Activated naive CD4-positive, alpha-beta T cell treated with anti-CD3 and anti-CD28 coated beads, Interleukin-2, amount 50 U/mL, for 72 hours (primary cell): ENCODE data around the gene ODAPH. TPM values are rescaled to one million over a fixed set of nuclear protein-coding genes. Genes with fewer than 3 reads are reported as not detected.
A peak's percentile ranks its signal among the peaks of the same experiment; 100 is the strongest.

Experiments
- ATAC-seq, 2 donors: fragments of 150-1000 bp; cut with Tn5 transposase; 2 replicates each; pipeline ENCODE4 v1.10.0; 2021; ENCODE audit warnings: mild to moderate bottlenecking in 2 of 2, moderate library complexity in 2 of 2
- DNase-seq, 2 donors: peaks; one replicate each; pipeline ENCODE4 v3.0.0; 2021 to 2022; ENCODE audit warnings: low spot score in 2 of 2
- H3K27ac Mint-ChIP-seq, 2 donors: one replicate each; pipeline ENCODE4 v1.8.0; 2022; ENCODE audit warnings: mild to moderate bottlenecking in 2 of 2, mixed read lengths in 2 of 2
- H3K36me3 Mint-ChIP-seq, 2 donors: one replicate each; pipeline ENCODE4 v1.8.0; 2022; ENCODE audit warnings: mixed read lengths in 2 of 2
- H3K9me3 Mint-ChIP-seq, 2 donors: one replicate each; pipeline ENCODE4 v1.8.0; 2022; ENCODE audit warnings: mixed read lengths in 2 of 2
- total RNA-seq, 2 donors: library from RNA; stranded (reverse); gene quantifications; one replicate each; pipeline ENCODE4 v1.2.3, GENCODE V29; 2022

Gene ODAPH
- total RNA-seq, 2 donors from 2014 or later = not detected

DNA sequence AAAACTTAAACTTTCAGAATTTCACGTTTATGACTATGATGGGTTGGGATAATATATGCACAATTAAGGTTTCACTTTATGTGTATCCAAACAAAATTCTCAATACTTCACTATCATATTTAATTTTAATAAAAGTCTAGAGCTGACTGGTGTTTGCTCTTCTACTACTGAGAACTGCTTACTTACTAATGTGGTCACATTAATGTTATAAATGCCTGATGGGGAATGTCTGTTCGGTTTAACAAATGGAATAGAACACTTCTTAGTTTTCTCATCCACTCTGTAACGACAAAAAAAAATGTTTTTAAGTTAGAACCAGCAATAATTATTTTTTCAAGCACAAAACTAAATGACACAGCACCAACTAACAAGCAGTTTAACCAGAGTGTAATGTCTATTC, 40.2 kb downstream of the ODAPH start:
- H3K27ac Mint-ChIP-seq = no peak overlapping the region
- no peak for ATAC-seq
- no peaks in the 10 kb centered on the region for H3K36me3 Mint-ChIP-seq
- no peaks in the 10 kb centered on the region for H3K9me3 Mint-ChIP-seq
- DNase-seq = no peak

DNA sequence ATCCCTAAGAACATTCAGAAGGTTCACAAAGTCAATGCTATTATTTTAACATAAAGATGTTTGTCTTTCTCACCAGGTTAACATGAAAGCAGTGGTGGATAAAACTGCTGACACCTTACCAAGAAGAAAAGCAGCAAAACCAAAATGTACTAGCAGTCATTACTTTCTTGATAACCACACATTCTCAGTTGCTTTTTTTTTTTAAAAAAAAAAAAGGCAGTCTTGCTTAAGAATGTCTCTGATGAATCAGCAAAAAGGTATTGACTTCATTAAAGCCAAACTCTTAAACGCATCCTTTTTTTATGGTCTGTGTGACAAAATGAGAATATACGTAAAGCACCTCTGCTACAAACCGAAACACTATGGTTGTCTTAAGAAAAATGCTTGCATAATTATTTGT, 42.5 kb downstream of the ODAPH start:
- H3K27ac Mint-ChIP-seq = no peak overlapping the region
- ATAC-seq (peak in 1 of 2 donors; percentile 51), DNase-seq (no peak)

DNA sequence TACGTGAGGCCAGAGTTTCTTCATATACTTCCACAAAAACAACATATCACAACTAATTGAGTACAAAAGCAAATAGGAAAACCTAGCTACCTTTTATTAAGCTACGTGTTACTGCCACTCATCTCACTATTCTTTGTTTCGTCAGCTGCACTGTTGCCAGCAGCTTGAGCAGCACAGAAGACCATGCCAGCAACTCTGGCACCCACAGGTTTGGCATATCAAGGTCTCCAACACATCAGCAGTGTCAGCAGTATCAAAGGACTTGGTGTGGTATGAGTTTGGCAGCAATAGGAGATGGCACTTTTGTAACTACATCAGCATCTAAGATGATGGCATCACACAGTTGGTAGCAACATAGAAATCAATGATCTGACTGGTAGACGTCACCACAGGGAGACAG, 43.8 kb downstream of the ODAPH start:
- Mint-ChIP-seq H3K36me3 (no peaks in the 10 kb centered on the region), H3K9me3 (no peaks in the 10 kb centered on the region), H3K27ac (no peak overlapping the region)
- ATAC-seq (no peak), DNase-seq (no peak)

More for the DNA sequence above, 42.5 kb downstream of the ODAPH start:
- no peaks in the 10 kb centered on the region for H3K36me3 Mint-ChIP-seq
- H3K9me3 Mint-ChIP-seq = no peaks in the 10 kb centered on the region

DNA sequence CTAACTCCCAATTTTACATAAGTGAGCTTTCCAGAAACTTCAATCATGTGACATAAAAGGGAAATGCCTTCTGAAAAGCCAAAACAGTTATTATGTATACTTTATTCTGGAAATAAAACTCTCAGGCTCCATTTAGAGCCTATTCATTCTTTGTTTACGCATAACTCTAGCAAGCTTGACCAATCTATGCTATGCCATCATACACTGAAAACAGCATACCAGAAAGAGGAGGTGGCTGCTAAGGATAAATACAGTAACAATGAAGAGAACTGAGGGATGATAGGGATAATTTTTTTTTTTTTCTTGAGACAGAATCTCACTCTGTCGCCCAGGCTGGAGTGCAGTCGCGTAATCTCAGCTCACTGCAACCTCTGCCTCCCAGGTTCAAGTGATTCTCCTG, 50.1 kb downstream of the ODAPH start:
- no peak for DNase-seq
- H3K36me3 Mint-ChIP-seq = no peaks in the 10 kb centered on the region
- H3K27ac Mint-ChIP-seq = no peak overlapping the region
- H3K9me3 Mint-ChIP-seq = no peaks in the 10 kb centered on the region
- ATAC-seq = no peak

DNA sequence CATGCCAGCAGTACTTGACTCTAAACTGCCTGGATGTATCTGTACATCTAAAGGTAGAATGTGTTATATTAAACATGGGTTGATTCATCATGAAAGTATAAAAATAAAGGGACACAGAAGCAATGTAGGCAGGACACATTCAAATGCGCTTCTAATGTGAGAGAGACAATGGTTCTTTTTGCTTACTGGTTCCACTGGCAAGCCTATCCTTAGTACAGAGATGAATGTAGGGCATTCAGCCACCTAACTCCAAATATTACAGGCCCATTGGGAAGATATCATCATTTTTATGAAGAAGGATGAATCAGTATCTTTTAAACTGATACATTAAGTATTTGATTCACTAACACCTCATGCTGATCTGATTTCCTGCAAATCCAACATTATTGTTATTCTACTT, 56.4 kb downstream of the ODAPH start:
- Mint-ChIP-seq H3K36me3 (no peaks in the 10 kb centered on the region), H3K9me3 (no peaks in the 10 kb centered on the region), H3K27ac (no peak overlapping the region)
- ATAC-seq (no peak), DNase-seq (no peak)

Other genes with a start within 250 kb of the ODAPH start
- gene RCHY1, start 41.7 kb upstream of the ODAPH start, total RNA-seq = 10 to 100 TPM; 33.3 to 35.5 TPM
- gene THAP6, start 41.6 kb upstream of the ODAPH start, total RNA-seq = 10 to 100 TPM; 18.9 to 20.8 TPM
- 1 to 10 TPM; 1.5 to 2.9 TPM for gene CDKL2, start 74.5 kb downstream of the ODAPH start, total RNA-seq
- 100 to 1,000 TPM; 118 to 122 TPM for gene G3BP2, start 117.3 kb downstream of the ODAPH start, total RNA-seq
- 10 to 100 TPM; 44.7 to 50.6 TPM for gene USO1, start 168.5 kb downstream of the ODAPH start, total RNA-seq